Measurements from ENCODE around the gene ABI1. TPM values are rescaled to one million over a fixed set of nuclear protein-coding genes. Genes with fewer than 3 reads are reported as not detected.
A peak's percentile ranks its signal among the peaks of the same experiment; 100 is the strongest.
"Not testable (repeated sequence)": the region's sequence is repeated elsewhere in the genome, so short reads cannot be mapped to it uniquely, and the experiment has no call there.

Gene ABI1
- total RNA-seq, 1 donor from 2014 or later: 27.8 TPM

GRCh38 chr10:26805567-26806245 lies 55.1 kb downstream of the ABI1 start:
- peak in 1 of 2 donors; percentile 53 for DNase-seq (ENCODE audit: low read depth in 2 of 2)

GRCh38 chr10:26804418-26805393 lies 56.1 kb downstream of the ABI1 start:
- no peak for DNase-seq (ENCODE audit: low read depth in 2 of 2)

DNA sequence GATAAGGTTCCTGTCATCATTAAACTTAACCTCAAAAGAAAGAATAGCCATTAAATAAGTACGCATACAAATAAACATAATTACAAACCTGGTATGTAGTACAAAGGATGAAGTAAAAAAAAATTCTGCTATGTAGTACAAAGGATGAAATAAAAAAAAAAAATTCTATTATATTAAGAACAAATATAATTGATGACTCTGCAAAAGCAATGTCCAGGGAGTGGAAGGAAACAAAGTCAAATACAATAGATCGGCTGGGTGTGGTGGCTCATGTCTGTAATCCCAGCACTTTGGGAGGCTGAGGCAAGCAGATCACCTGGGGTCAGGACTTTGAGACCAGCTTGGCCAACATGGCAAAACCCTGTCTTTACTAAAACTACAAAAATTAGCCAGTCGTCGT lies 56.9 kb downstream of the ABI1 start:
- DNase-seq (ENCODE audit: low read depth in 2 of 2): no peak

DNA sequence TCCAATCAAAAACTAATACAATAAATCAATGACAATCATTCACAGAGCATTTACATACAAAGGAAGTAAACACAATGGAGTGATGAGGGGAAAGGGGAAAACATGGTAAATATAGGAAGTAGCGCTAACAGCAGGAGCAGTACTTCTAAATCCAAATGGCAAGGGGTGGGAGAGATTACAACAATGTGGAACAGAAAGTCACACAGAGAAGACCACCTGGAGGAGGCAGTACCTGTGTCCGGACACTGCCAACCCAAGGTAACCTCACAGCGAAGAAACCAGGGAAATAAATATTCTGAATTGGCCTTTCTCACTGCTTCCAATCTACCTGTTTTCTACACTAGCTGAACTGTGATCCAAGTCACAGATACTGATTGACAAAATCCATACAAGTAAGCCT lies 58.2 kb downstream of the ABI1 start:
- peak in 1 of 2 donors; percentile 15 for DNase-seq (ENCODE audit: low read depth in 2 of 2)

DNA sequence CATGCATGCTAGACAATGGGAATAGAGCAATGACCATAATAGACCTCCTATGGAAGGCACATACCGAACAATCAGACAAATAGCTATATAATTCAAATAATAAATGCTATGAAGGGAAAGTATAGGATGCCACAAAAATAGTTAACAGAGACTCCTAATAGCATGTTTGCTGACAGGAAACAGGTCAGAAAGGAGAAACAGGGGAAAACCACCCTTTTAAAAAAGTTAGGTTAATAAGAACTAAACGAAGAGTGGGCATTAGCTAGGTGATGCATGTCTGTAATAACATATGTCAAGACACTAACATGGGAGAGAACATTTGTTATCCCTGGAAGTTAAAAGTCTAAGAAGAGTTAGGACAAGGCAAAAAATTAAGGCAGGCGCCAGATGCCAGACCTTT lies 58.9 kb downstream of the ABI1 start:
- no peak for DNase-seq (ENCODE audit: low read depth in 2 of 2)

DNA sequence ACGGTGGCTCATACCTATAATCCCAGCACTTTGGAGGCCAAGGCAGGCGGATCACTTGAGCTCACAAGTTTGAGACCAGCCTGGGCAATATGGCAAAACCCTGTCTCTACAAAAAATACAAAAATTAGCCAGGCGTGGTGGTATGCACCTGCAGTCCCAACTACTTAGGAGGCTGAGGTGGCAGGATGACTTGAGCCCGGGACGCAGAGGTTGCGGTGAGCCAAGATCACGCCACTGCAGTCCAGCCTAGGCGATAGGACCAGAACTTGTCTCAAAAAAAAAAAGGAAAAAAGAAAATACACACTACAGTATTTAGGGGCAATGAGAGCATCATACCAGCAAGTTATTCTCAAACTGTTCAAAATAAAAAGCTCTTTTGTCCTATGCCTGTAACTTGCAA lies 59.5 kb downstream of the ABI1 start:
- DNase-seq (ENCODE audit: low read depth in 2 of 2): no peak

- no peak for DNase-seq (ENCODE audit: low read depth in 2 of 2)
Measured at GRCh38 chr10:26800468-26800867, 60.3 kb downstream of the ABI1 start.

- peak; percentile 57 to 88 for DNase-seq (ENCODE audit: low read depth in 2 of 2)
Measured at GRCh38 chr10:26799342-26799741, 61.4 kb downstream of the ABI1 start.

GRCh38 chr10:26798298-26798697 lies 62.5 kb downstream of the ABI1 start:
- DNase-seq (ENCODE audit: low read depth in 2 of 2): no peak

DNA sequence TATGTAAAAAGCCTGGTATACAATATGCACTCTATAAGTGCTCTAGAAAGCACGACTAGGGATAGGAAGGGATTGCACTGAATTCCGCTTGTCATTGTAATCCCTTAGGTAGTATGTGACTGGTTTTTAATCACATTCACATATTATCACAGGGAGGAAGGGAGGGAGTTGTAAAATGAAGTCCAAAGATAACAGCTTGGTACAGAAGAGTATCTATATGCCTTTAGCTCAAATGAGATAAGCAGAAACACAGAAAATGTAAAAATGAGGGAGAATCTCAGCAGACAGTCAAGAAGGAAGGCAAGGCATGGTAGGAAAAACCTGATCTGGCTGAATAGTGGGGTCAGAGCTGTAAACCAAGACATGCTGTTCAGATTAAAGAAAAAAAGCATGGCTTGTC lies 63.4 kb downstream of the ABI1 start:
- DNase-seq (ENCODE audit: low read depth in 2 of 2): no peak

- DNase-seq (ENCODE audit: low read depth in 2 of 2): no peak
Measured at GRCh38 chr10:26792758-26793495, 67.8 kb downstream of the ABI1 start.

GRCh38 chr10:26790221-26790995 lies 70.3 kb downstream of the ABI1 start:
- no peak for DNase-seq (ENCODE audit: low read depth in 2 of 2)

DNA sequence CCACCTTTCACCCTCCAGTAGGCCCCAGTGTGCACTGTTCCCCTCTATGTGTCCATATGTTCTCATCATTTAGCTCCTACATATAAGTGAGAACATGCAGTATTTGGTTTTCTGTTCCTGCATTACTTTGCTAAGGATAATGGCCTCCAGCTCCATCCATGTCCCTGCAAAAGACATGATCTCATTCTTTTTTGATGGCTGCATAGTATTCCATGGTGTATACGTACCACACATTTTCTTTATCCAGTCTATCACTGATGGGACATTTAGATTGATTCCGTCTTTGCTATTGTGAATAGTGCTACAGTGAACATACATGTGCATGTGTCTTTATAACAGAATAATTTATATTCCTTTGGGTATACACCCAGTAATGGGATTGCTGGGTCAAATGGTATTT lies 71.0 kb downstream of the ABI1 start:
- DNase-seq (ENCODE audit: low read depth in 2 of 2): not testable (repeated sequence)

DNA sequence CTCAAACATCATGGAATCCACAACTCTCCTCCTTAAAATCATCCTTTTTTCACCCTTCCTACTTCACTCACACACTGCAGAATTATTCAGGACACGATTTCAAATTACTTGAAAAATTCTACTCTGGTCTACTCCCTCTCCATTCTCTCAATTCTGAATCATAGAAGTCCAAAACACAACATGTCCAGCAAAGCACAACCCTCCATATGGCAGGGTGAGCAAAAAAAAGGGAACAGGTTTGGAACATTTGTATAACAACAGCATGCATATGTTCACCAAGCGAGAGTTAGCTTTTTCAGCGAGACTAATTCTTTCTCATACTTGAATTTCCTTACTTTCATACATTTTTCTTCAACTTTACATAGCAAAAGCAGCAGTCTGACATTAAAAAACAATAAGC lies 73.4 kb downstream of the ABI1 start:
- DNase-seq (ENCODE audit: low read depth in 2 of 2): no peak

DNA sequence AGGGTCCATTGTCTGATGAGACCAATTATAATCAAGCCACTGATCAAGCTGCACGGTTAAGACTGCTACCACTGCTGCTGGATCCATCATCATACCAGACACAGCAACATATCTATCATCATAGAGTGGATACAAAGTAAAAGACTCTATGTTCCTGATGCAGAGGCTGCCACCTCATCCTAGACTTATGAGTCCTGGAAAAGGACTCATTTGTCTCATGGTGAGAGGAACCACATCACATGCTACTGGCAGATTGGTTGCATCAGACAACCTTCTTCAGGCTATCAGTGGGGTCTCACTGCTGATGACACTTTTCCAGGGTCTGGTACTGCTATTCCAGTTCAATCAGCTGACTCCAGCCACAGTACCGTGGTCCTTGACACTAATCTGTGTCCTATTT lies 79.0 kb downstream of the ABI1 start:
- no peak for DNase-seq (ENCODE audit: low read depth in 2 of 2)

DNA sequence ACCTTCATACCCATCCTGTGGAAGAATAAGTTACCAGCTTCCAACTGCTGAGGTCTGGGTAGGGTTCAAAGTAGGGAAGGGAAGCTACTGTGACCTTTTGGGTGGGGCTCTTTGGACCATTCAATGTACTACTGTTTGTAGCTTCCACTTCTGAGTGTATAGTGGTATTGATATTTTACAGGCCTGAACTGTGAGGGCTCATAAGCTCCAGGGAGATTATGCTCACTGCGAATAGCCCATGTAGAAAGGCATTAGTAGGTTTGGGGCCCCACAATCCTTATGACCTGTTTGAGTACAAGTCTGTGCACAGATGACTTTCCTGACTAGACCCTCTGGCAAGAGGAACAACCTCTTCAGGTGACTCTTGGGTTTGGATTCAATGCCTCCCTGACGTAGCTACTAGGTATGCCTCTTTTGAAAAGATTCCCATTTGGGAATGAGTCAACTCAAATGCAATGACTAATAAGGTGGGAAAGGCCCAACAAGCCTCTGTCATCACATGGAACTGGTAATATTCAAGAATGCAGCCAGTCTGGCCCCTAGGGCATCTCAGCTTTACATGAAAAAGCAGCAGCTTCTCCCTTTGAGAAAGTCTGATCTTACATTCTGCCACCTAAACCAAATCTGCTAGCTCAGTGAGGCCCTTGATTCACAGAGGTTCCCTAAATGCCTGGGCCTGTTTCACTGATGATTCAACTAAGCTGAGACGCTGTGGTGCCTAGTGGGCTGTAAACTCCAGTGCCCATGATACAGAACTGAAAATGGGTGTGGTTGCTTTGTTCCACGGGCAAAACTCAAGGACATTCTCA lies 79.8 kb downstream of the ABI1 start:
- peak in 1 of 2 donors; percentile 57 for DNase-seq (ENCODE audit: low read depth in 2 of 2)

- DNase-seq (ENCODE audit: low read depth in 2 of 2): no peak
Measured at GRCh38 chr10:26780106-26780792, 80.5 kb downstream of the ABI1 start.

DNA sequence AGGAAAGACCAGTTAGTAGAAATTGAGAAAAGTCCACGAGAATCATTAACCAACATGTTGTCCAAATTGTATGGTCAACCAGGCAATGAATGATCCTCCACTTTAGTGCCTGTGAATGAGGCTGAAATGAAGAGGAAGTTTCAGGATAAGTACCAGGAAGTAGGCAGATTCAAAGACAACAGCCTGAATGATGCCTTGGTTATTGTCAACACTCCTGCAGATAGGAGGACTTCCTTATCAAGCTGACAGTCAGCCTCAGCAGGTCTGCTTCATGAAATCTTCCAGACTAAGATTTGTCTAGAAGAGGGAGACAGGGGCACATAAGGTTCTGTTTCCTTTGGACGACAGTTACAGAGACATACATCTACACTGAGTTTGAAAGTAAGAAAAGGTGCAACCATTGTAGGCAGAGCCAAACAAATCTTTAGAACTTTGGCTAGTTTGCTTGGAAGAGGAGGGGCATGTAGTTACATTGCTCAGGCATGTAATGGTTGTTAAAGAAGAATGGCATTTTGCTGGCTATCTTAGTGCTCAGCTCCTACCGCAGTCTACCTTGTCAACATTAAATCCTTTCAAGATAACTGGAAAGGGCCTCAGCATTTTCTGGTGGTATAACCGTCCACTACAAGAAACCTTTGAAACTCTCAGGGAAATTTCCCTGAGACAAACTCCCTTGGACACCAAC lies 81.4 kb downstream of the ABI1 start:
- DNase-seq (ENCODE audit: low read depth in 2 of 2): no peak

GRCh38 chr10:26777686-26778085 lies 83.1 kb downstream of the ABI1 start:
- DNase-seq (ENCODE audit: low read depth in 2 of 2): no peak
